ENCODE measurements around the gene ANO9. TPM values are rescaled to one million over a fixed set of nuclear protein-coding genes. Genes with fewer than 3 reads are reported as not detected.

The ANO9 gene
- total and polyA plus RNA-seq, 11 donors, result 0.07 to 3.1 (median 0.21) TPM; not detected in 6

GRCh38 chr11:375065-376025, 66.5 kb downstream of the ANO9 start:
- H3K27ac ChIP-seq, result no peak overlapping the region
- peaks cover 0 to 35% (median 9%) of the 10 kb centered on the region in 9 donors for H3K27me3 ChIP-seq
- 90 to 94% (median 93%) methylated on average over 41 of the region's 41 CpGs for WGBS, 4 donors
- DNase-seq, result peak in 1 of 5 donors; percentile 58
- no peak for ATAC-seq
- TF ChIP-seq, protein P1, sequence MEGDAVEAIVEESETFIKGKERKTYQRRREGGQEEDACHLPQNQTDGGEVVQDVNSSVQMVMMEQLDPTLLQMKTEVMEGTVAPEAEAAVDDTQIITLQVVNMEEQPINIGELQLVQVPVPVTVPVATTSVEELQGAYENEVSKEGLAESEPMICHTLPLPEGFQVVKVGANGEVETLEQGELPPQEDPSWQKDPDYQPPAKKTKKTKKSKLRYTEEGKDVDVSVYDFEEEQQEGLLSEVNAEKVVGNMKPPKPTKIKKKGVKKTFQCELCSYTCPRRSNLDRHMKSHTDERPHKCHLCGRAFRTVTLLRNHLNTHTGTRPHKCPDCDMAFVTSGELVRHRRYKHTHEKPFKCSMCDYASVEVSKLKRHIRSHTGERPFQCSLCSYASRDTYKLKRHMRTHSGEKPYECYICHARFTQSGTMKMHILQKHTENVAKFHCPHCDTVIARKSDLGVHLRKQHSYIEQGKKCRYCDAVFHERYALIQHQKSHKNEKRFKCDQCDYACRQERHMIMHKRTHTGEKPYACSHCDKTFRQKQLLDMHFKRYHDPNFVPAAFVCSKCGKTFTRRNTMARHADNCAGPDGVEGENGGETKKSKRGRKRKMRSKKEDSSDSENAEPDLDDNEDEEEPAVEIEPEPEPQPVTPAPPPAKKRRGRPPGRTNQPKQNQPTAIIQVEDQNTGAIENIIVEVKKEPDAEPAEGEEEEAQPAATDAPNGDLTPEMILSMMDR (IDR thresholded peaks at IDR 0.05), result no peak
- no peak for TF ChIP-seq POLR2A (IDR thresholded peaks at IDR 0.05)
- intact Hi-C loops (cut with DNase I), result loop anchor here in 2 of 10 donors (10.0 kb wide), 2 partner anchors 101 to 121 kb away; partner anchors contain the start of gene NLRP6 (in 1 of the 2)
- no peak overlapping the region for H3K4me3 ChIP-seq
- H3K9me3 ChIP-seq, result no peaks in the 10 kb centered on the region
- H3K4me1 ChIP-seq, result no peaks in the 10 kb centered on the region
- no peaks in the 10 kb centered on the region for H3K36me3 ChIP-seq

DNA sequence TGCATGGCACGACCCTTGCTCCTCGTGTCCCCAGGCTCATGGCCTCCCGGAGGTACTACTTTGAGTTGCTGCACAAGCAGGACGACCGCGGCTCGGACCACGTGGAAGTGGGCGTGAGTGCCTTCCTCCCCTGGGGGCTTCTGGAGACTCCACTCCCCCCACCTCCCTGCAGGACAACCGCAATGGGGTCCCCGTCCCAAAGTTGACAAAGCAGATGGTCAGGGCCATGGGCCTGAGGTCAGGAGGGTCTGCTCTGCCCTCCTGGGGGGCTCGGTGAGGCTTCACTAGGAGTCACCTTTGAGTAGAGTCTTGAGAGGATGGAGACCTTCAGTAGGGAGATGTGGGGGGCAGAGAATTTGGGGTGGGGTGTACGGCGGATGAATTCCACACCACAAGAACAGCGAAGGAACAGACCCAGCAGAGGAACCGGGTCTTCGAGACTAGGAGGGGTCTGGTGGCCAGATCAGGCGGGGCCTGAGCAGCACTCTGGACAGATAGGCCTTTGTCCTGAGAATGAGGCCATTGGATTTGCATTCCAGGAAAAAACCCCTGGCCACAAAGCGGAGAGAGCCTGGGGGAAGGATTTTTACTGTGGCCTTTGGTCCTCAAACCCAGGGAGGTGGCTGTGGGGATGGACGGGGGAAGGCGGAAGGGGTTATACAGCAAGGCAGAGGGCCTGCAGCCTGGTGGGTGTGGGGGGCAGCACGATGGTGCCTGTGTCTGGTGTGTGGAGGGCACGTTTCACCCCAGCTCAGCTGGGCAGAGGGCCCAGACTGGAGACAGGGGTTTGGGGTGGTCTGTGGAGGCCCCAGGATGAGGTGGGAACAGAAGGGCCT, 67.9 kb downstream of the ANO9 start:
- H3K27me3 ChIP-seq, result peaks cover 0 to 27% (median 7%) of the 10 kb centered on the region in 9 donors
- no peak for ATAC-seq
- no peak overlapping the region for H3K4me3 ChIP-seq
- DNase-seq, result peak in 1 of 5 donors; percentile 58
- H3K4me1 ChIP-seq, result peaks cover 0 to 3% (median 0%) of the 10 kb centered on the region in 12 donors
- no peaks in the 10 kb centered on the region for H3K36me3 ChIP-seq
- H3K9me3 ChIP-seq, result no peaks in the 10 kb centered on the region
- TF ChIP-seq, protein P1 (IDR thresholded peaks at IDR 0.05), result no peak
- no peak for TF ChIP-seq POLR2A (IDR thresholded peaks at IDR 0.05)
- WGBS, 4 donors, result 86 to 90% (median 89%) methylated on average over 14 to 23 of the region's 23 CpGs
- no peak overlapping the region for H3K27ac ChIP-seq
- intact Hi-C loops (cut with DNase I), result loop anchor here in 2 of 10 donors (10.0 kb wide), 2 partner anchors 99 to 119 kb away; partner anchors contain the start of gene NLRP6 (in 1 of the 2)

- H3K4me1 ChIP-seq, result peaks cover 0 to 12% (median 6%) of the 10 kb centered on the region in 12 donors
- no peaks in the 10 kb centered on the region for H3K9me3 ChIP-seq
- H3K27me3 ChIP-seq, result peaks cover 4 to 27% (median 14%) of the 10 kb centered on the region in 9 donors
- no peaks in the 10 kb centered on the region for H3K36me3 ChIP-seq
- intact Hi-C loops (cut with DNase I), result loop anchor here in 2 of 10 donors (10.0 kb wide), 2 partner anchors 98 to 118 kb away; partner anchors contain the start of gene NLRP6 (in 1 of the 2)
- no peak overlapping the region for H3K27ac ChIP-seq
- WGBS, 4 donors, result 84 to 87% (median 85%) methylated on average over 23 to 41 of the region's 41 CpGs
- TF ChIP-seq POLR2A (IDR thresholded peaks at IDR 0.05), result no peak
- TF ChIP-seq, protein P1 (IDR thresholded peaks at IDR 0.05), result no peak
- H3K4me3 ChIP-seq, result no peak overlapping the region
- ATAC-seq (no peak), DNase-seq (peak in 1 of 5 donors; percentile 62)
These were observed 68.7 kb downstream of the ANO9 start for GRCh38 chr11:372809-373715.

Measured in heart left ventricle (tissue), 16 donors.